Gastroesophageal sphincter (tissue), 3 donors: Measurements from ENCODE around the gene FAM171A2.
A peak's percentile ranks its signal among the peaks of the same experiment; 100 is the strongest.

Source experiments
- CTCF ChIP-seq, 4 experiments: fragments of 200-600 bp in 2 of 4; fragments of 450-650 bp in 2 of 4; sonication (generic) in 1 of 4; IDR thresholded peaks; one replicate each; pipeline ENCODE4 v1.5.1; 2017 to 2019; ENCODE audit warnings: antibody characterized with exemption in 4 of 4, mild to moderate bottlenecking in 2 of 4, moderate library complexity in 2 of 4
- EP300 ChIP-seq: sonication (generic); formaldehyde crosslinking; IDR thresholded peaks from one replicate; pipeline ENCODE4 v1.6.1; 2017; ENCODE audit warnings: antibody characterized with exemption, mild to moderate bottlenecking
- POLR2A ChIP-seq, 2 donors: fragments of 450-650 bp; IDR thresholded peaks; one replicate each; pipeline ENCODE4 v1.6.1; 2017; ENCODE audit warnings: antibody characterized with exemption in 2 of 2, mild to moderate bottlenecking in 2 of 2, moderate library complexity in 1 of 2

- TF ChIP-seq POLR2A (IDR thresholded peaks at IDR 0.05) = no peak
- TF ChIP-seq CTCF (IDR thresholded peaks at IDR 0.05) = peak in 3 of 4 experiments; percentile 13 to 40 (median 29)
- TF ChIP-seq EP300 = no peak
Observed at GRCh38 chr17:44354582-44355561, 8.8 kb downstream of the FAM171A2 start.
